H1 (cell line): ENCODE data around the gene ACMSD.

Experiments
- CEBPB ChIP-seq: IDR thresholded peaks from 2 replicates; pipeline ENCODE4 v1.6.1; 2012; ENCODE audit warnings: low read depth, low read length
- TF ChIP-seq, protein P1 (sequence below): IDR thresholded peaks from 2 replicates; pipeline ENCODE4 v1.6.1; 2012; ENCODE audit warnings: inconsistent platforms

DNA sequence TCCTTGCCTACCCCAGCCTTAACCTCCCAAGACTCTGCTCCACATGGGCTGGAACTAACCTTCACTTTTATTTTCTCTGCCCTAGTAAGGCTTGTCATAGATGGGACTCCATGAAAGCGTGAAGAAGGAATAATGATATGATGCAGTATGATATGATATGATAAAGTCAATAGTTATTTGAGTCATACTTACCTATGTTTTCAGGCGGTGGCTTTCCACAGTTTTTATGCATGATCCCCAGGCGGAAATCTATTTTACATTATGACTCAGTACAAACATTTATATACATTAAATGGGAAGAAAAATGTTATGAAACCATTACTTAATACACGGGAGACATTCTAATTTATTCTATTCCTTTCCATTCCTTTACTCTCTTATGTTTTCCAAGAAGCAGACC is 5.6 kb downstream of the ACMSD start:
- TF ChIP-seq CEBPB = no peak
- TF ChIP-seq, protein P1, sequence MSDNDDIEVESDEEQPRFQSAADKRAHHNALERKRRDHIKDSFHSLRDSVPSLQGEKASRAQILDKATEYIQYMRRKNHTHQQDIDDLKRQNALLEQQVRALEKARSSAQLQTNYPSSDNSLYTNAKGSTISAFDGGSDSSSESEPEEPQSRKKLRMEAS = no peak
